Measurements from ENCODE around the gene SST.
A peak's percentile ranks its signal among the peaks of the same experiment; 100 is the strongest.

Gene SST

GRCh38 chr3:187669675-187670504 is at the start of gene SST:
Gene SST, minus strand, starts transcription at chr3:187670394. Its CDS starts 103 bp downstream, at chr3:187670291.
- DNase-seq = peak; percentile 72

GRCh38 chr3:187719628-187720336 is 49.6 kb upstream of the SST start:
- peak; percentile 13 for DNase-seq

- no peak for DNase-seq
These were observed 48.6 kb upstream of the SST start for GRCh38 chr3:187718802-187719201.

GRCh38 chr3:187717572-187717971 is 47.4 kb upstream of the SST start:
- DNase-seq = no peak

- DNase-seq = peak; percentile 69
These were observed 44.3 kb upstream of the SST start for GRCh38 chr3:187714404-187714979.

- DNase-seq = no peak
These were observed 43.3 kb upstream of the SST start for GRCh38 chr3:187713504-187713903.

GRCh38 chr3:187709155-187709554 is 39.0 kb upstream of the SST start:
- no peak for DNase-seq

- DNase-seq = no peak
These were observed 38.5 kb upstream of the SST start for GRCh38 chr3:187708696-187709095.

- no peak for DNase-seq
These were observed 36.8 kb upstream of the SST start for GRCh38 chr3:187706971-187707370.

- no peak for DNase-seq
These were observed 35.0 kb upstream of the SST start for GRCh38 chr3:187705164-187705563.

- DNase-seq = no peak
These were observed 32.4 kb upstream of the SST start, which contains the start of gene RTP2 for GRCh38 chr3:187702507-187703033. Gene RTP2, minus strand, starts transcription at chr3:187702557. Its CDS starts 429 bp downstream, at chr3:187702128.

GRCh38 chr3:187700249-187700648 is 30.1 kb upstream of the SST start:
- DNase-seq = no peak

- DNase-seq = no peak
These were observed 28.6 kb upstream of the SST start for GRCh38 chr3:187698499-187699399.

- no peak for DNase-seq
These were observed 25.8 kb upstream of the SST start for GRCh38 chr3:187696021-187696420.

GRCh38 chr3:187695449-187695848 is 25.3 kb upstream of the SST start:
- no peak for DNase-seq

GRCh38 chr3:187694801-187695200 is 24.6 kb upstream of the SST start:
- no peak for DNase-seq

- DNase-seq = no peak
These were observed 23.2 kb upstream of the SST start for GRCh38 chr3:187693431-187693830.

- DNase-seq = no peak
These were observed 19.8 kb upstream of the SST start for GRCh38 chr3:187689984-187690383.

GRCh38 chr3:187686621-187687273 is 16.6 kb upstream of the SST start:
- DNase-seq = no peak

GRCh38 chr3:187685948-187686347 is 15.8 kb upstream of the SST start:
- no peak for DNase-seq

GRCh38 chr3:187684880-187685279 is 14.7 kb upstream of the SST start:
- no peak for DNase-seq

- DNase-seq = no peak
These were observed 14.2 kb upstream of the SST start for GRCh38 chr3:187684444-187684843.
